HS-27A (cell line): ENCODE measurements around the gene CCL22.
"Not testable (repeated sequence)": the region's sequence is repeated elsewhere in the genome, so short reads cannot be mapped to it uniquely, and the experiment has no call there.

ENCODE experiments used
- DNase-seq: peaks from one replicate; pipeline ENCODE4 v3.0.0-alpha.2; 2012; ENCODE audit warnings: low read depth, missing footprints

CCL22 gene, protein sequence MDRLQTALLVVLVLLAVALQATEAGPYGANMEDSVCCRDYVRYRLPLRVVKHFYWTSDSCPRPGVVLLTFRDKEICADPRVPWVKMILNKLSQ

DNA sequence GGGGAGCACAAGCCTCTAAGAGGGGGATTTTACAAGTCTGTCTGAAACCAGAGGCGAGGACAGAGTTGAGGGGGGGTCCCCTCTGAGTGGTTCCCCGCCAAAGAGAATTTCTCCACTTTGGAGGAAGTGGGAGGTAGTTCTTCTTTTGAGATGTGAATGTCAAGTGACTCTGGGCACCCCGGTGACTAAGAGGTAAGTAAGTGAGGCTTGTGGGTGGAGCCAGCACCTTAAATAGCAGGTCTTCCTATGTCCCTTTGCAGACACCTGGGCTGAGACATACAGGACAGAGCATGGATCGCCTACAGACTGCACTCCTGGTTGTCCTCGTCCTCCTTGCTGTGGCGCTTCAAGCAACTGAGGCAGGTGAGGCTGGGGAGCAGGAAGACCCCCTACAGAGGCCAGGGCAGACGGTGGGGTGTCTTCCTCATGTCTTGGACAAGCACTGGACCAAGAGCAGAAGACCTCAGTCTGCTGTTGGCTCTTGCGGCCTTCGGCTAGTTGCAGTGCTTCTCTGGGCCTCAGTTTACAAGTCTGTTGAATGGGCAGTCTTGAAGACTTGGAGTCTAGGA is at the start of gene CCL22:
TSS of gene CCL22 (plus strand) at position 257 of the 569 bp plus-strand sequence. CDS start at position 291, 34 bp downstream.
- DNase-seq, result no peak

DNA sequence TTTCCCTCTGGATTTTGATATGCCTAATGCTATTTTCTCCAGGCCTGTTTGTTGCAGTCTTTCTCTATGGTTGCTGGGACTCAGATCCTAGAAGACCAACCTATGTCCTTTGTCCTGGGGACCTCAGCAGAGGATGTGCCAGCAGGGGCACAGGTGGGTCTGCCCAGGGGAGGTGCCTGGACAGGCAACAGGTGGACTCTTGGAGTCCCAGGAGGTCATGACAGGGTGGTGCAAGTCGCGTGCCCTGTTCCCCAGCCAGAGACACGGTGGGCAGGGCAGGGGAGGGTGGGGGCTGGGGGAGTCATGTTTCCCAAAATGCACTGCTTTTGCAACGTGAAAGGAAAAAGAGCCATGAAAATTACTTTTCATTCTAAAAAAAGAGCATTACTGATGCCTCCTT is 47.8 kb upstream of the CCL22 start:
- no peak for DNase-seq

DNA sequence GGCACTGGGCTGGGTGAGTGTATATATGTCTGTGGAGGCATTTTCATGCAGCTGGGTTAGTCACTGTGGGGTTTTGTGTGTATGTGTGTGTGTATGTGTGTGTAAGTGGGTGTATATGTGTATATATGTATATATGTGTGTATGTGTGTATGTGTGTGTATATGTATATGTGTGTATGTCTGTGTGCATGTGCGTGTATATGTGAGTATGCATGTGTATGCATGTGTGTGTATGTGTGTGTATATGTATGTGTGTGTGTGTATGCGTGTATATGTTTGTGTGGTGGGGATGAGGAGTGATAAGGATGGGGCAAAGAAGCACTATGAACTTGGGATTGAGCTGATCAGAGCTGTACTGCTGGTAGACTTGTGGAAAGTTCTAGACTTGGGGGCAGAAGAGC is 45.1 kb upstream of the CCL22 start:
- no peak for DNase-seq

DNA sequence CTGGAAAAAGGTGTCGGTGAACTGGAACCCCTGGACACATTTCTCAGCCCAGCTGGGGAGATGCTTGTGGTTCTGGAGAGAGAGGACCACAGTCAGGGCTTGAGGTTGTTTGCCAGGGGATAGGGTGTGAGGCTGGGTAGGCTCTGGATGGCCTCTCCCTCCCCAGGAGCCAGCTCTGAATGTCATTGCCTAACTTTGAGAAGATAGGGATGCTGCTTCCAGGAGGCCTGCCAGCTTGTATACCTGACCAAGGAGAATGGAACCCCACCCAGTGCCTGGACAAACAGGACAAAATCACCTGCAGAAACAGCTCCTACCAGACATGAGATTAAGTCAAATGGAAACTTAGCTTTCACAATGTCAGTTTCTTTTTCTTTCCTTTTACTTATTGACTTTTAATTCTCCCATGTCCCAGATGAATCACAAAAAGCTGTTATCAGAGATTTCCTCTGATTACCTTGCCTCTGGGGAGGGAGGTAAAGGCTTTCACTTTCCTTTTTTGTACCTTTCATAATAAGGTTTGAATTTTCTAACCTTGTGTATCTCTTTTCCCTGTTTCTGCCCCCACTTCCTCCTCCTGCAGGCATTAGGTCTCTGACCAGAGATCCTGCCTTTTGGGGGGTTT is 44.3 kb upstream of the CCL22 start:
- DNase-seq, result no peak

DNA sequence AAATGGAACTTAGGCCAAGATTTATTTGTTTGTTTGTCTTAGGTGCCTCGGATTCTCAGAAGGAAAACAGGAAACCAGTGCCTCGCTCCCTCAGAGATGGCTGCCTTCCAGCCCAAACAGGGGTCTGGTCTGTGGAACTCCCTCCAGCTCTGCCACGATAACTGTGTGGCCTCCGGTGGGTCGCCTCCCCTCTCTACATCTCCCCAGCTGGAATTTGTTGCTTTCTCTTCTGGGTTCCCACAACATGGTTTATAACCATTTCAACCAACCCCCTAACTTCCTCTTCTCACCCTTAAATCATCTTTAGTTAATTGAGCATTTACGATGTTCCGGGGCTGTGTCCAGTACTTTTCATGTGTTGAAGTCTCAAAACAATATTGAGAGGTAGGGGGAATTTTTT is 43.2 kb upstream of the CCL22 start:
- DNase-seq, result no peak

DNA sequence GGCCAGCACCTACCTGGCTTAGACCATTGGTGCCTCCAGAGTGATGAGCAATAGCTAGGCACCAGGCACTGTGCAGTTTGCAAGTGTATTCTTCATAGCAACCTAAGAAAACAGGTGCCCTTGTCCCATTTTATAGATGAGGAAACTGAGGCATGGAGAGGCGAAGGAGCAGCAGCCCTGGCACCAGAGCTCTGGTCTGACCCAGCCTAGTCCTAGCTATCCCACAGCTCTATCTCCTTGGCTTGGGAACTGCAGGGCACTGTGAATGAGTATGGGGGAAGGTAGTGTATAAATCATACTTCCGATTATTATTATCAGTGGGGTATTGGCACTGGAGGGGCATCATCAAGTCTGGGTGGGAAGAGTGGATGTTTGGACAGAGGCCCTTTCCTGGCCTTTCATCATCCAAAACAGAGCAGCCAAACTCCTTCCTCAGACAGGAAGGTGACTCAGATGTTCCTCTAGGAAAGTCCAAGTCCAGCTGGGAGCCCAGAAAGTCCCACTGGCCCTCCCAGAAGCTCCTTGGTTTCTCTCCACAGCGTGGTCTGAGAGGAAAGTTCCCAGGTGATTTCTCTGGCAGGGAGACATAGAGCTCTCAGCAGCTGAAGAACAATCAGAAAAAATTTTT is 42.1 kb upstream of the CCL22 start:
- DNase-seq, result no peak

DNA sequence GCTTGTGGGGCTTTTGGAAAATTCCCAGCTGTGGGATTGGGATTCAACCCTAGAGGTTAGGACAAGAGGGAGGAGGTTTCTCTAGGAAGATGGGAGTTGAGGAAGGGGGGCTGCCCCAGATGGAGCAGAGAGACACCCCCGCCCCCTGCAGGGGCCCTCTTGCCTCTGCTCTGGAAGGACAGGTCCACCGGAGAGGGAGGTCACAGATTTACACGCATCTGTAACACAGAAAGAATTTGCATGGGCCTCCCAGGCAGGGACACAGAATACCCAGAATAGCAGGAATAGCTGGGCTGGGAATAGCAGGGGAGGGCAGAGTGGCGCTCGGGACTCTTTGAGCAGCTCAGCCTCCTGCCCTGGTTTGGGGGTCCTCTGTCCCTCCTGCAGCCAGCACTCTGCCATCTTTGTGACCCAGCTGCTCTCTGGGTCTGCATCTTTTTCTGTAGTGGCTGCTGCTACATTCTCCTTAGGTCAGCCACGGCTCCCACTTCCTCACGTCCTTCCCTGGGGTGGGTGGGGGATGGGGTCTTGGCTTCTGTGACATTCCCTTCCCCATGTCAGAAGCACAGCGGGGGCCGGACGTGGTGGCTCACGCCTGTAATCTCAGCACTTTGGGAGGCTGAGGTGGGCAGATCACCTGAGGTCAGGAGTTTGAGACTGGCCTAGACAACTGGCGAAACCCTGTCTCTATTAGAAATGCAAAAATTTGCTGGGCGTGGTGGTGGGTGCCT is 40.2 kb upstream of the CCL22 start:
- DNase-seq, result no peak

DNA sequence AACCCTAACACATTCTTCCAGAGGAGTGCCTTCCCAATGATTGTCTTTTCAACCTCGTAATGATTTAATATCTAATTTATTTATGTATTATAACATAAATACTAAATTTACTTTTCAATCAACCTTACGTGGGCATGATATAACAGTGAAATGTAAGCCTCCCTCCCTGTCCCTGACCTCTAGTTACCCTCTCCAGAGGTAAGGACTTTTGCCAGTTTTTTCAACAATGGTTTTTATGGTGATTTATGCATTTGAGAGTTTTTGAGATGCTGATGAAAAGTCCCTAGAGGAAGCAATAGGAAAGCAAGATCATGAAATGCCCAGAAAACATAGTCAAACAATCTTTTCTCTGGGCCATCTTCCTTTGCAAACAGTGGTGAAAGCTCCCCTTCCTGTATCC is 38.9 kb upstream of the CCL22 start:
- DNase-seq, result no peak

DNA sequence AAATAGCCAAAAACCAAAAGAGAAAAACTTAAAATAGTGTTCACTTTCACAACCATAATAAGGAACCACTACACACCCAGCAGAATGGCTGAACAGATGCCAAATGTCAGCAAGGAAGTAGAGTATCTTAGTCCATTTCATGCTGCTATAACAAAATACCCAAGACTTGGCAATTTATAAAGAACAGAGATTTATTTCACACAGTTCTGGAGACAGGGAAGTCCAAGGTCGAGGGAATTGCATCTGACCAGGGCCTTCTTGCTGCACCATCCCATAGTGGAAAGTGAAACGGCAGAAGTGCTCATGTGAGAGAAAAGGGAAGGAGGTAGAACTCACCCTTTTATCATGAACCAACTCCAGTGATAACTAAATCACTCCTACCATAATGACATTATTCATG is 33.8 kb upstream of the CCL22 start:
- no peak for DNase-seq

DNA sequence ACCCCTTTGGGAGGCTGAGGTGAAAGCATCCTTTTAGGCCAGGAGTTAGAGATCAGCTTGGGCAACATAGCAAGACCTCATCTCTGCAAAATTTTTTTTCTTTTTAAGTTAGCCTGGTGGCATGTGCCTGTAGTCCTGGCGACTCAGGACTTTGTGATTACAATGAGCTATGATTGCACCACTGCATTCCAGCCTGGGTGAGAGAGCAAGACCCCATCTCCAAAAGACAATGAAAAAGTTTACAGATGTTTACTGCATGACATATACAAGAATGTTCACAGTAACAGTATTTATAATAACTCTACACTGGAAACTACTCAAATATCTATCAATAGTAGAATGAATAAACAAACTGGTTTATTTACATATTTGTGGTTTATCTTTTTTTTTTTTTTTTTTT is 33.1 kb upstream of the CCL22 start:
- no peak for DNase-seq

DNA sequence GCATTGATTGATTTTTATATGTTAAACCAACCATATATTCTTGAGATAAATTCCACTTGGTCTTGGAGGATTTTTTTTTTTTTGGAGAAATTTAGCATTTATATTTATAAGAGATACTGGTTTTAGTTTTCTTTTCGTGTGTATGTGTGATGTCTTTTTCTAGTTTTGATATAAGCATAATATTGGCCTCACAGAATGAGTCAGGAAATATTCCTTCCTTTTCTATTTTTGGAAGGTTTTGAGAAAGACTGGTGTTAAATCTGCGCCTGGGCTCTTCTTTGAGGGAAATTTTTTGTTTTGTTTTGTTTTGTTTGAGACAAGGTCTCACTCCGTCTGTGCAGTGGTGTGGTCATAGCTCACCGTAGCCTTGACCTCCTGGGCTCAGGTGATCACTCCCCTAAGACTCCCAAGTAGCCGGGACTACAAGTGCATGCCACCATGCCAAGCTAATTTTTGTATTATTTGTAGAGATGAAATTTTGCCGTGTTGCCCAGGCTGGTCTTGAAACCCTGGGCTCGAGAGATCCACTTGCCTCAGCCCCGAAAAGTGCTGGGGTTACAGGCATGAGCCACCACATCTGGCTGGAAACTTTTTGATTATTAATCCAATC is 28.8 kb upstream of the CCL22 start:
- no peak for DNase-seq

DNA sequence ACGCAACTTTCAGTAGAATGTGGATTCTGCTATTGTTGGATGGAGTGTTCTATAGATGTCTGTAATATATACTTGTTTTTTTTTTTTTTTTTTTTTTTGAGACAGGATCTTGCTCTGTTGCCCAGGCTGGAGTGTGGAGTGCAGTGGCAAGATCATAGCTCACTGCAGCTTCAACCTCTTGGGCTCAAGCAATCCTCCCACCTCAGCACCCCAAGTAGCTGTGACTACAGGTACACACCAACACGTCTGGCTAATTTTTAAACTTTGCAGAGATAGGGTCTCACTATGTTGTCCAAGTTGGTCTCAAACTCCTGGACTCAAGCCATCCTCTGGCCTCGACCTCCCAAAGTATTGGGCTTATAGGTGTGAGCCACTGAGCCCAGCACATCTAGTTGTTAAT is 27.2 kb upstream of the CCL22 start:
- no peak for DNase-seq

DNA sequence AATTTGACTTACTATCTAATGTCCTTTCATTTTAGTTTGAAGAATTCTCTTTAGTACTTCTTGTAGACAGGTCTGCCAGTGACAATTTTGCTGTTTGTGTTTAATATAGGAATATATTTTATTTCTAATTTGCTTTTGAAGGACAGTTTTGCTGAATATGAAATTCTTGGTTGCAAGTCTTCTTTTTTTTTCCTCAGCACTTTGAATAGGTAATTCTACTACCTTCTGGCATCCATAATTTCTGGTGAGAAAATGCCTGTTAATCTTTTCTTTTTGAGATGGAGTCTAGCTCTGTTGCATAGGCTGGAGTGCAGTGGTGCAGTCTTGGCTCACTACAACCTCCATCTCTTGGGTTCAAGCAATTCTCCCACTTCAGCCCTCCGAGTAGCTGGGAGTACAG is 25.2 kb upstream of the CCL22 start:
- DNase-seq, result no peak

DNA sequence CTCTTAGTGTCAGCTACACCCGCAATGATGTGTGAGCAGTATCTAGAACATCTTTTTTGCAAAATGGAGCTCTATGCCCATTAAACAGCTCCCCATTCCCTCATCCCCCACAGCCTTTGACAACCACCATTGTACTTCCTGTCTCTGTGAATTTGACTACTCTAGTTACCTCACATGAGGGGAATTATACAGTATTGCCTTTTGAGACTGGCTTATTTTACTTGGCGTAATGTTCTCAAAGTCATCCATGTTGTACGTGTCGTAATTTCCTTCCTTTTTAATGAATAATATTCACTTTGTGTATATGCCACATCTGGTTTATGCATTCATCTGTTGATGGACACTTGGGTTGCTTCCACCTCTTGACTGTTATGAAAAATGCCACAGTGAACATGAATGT is 23.2 kb upstream of the CCL22 start:
- DNase-seq, result no peak

DNA sequence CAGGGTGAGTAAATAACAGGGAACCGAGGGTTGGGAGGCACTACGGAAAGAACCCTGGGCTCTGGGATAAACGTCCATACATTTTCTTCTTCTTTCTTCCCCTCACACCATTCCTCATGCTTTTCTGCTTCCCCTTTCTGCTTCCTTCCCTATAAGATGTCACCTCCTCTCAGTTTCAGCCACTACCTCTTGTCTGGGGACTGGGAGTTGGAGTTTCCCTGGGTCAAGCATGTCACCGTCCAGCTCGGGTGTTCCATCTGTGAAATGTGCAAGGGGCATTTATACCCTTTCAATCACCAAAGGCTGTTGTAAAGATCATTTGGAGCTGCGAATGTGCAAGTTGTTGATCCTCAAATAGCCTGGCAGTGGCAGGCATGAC is 17.5 kb upstream of the CCL22 start:
- no peak for DNase-seq

DNA sequence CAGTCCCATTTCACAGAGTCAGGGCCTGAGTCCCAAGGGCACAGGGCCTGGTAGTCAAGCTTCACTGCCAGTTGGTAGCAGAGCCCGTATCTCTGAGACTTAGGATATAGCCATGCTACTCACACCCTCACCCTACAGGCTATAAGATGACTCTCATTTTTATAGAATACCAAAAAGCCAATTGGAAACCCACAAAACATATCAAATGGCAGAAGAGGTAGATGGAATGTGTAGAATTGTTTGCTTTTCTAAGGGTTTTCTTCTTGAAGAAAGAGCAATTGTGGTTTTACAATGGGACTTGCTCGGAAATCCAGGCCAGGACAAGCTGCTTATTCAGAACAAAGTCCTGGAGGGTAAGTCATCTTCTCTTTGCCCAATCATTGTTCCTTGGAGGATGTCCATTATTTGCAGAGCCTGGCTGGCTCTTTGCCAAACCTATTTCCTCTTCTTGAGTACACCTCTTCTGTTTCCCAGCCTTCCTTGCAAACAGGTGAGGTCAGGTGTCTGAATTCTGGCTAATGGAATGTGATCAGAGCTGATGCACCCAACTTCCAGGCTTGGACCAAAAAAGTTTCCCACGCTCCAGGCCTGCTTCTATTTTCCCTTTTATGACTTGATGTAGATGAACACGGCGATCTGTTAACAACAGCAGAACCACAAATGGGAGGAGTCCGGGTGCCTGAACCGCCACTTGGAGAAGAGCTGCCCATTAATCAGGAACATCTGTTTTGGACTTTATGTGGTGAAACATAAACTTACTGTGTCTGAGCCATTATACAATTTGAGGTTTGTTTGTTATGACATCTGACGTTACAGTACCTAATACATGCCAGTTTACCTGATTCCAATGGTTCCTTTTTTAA is 16.9 kb upstream of the CCL22 start:
- peak; percentile 41 for DNase-seq

DNA sequence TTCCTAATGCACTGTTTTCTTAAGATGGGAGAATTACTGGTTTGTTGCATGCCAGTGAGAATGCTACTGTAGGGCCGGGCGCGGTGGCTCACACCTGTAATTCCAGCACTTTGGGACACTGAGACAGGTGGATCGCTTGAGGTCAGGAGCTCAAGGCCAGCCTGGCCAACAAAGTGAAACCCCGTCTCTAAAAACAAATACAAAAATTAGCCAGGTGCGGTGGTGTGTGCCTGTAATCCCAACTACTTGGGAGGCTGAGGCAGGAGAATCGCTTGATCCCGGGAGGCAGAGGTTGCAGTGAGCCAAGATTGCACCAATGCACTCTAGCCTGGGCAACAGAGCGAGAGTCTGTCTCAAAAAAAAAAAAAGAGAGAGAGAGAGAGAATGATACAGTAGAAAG is 16.0 kb upstream of the CCL22 start:
- DNase-seq, result not testable (repeated sequence)

DNA sequence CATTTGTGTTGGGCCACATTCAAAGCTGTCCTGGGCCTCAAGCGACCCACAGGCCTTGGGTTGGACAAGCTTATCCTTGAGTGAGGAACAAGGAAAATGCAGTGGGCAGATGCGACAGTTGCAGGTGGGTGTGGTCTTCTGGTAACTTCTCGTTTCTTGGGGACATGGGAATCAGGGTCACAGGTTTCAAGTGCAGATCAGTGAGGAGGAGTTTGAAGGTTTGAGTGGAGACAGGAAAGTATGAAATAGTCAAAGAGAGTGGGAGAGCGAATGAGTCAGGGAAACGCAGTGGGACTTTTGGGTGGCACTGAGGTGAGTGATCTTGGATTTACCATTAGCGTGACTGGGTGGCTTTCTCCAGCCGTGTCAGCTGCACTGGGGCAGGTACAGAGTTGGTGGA is 15.4 kb upstream of the CCL22 start:
- no peak for DNase-seq

DNA sequence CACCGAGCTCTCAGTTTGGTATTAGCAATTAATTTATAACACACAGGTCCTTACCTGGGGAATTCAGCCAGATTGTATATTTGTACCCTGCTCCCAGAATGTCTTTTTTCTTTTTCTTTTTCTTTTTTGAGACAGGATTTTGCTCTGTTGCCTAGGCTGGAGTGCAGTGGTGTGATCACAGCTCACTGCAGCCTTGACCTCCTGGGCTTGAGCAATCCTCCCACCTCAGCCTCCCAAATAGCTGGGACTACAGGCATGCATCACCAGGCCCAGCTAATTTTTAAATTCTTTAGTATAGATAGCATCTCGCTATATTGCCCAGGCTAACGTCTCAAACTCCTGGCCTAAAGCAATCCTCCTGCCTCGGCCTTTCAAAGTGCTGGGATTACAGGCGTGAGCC is 14.5 kb upstream of the CCL22 start:
- not testable (repeated sequence) for DNase-seq

DNA sequence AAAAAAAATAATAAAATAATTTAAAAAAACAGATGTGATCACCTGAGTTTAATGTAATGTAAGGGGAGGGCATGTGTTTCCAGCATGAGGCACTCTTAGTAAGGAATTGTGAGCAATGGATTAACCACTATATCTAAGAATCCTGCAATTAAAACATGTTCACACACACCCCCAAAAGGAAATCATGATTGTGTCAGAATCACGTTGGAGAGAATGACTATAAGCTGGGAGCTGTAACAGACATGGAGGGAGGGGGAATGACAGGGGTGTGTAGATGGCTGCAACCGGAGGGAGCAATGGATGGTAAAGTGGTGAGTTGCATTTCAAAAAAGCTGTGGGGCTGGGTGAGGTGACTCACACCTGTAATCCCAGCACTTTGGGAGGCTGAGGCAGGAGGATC is 13.6 kb upstream of the CCL22 start:
- DNase-seq, result no peak

DNA sequence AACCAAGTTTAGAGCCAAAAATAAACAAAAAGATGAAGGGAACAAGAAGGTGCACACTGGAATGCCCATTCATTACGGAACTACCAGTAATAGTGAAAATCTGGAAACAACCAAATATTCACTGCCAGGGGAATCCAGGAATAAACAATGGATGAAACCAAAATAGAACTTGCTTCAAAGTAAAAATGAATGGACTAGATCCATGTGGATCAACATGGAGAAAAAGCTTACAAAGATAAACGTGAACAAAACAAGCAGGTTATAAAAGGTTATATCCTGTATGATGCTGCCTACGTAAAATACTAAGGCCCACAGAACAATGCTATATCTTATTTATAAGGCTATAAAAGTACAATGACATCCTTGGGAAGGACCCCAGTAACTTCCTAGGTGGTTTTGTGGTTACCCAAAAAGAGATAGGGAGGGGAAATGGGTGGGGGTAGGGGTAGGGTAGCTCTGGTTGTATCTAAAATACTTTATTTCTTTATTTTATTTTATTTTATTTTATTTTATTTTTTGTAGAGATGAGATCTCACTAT is 12.8 kb upstream of the CCL22 start:
- no peak for DNase-seq
